Activated naive CD8-positive, alpha-beta T cell (primary cell): ENCODE data around the gene GDPD5.
A peak's percentile ranks its signal among the peaks of the same experiment; 100 is the strongest.

Experiments
- H3K27ac Mint-ChIP-seq: one replicate; pipeline ENCODE4 v1.8.0; 2021; ENCODE audit warnings: mixed read lengths
- H3K27me3 Mint-ChIP-seq: one replicate; pipeline ENCODE4 v1.8.0; 2021; ENCODE audit warnings: mixed read lengths
- H3K36me3 Mint-ChIP-seq: one replicate; pipeline ENCODE4 v1.8.0; 2021; ENCODE audit warnings: mixed read lengths
- H3K4me1 Mint-ChIP-seq: one replicate; pipeline ENCODE4 v1.8.0; 2021; ENCODE audit warnings: low read depth, mixed read lengths
- H3K4me3 Mint-ChIP-seq: one replicate; pipeline ENCODE4 v1.8.0; 2021; ENCODE audit warnings: mild to moderate bottlenecking, mixed read lengths
- H3K9me3 Mint-ChIP-seq: one replicate; pipeline ENCODE4 v1.8.0; 2021; ENCODE audit warnings: low read depth, mixed read lengths

The GDPD5 gene, protein sequence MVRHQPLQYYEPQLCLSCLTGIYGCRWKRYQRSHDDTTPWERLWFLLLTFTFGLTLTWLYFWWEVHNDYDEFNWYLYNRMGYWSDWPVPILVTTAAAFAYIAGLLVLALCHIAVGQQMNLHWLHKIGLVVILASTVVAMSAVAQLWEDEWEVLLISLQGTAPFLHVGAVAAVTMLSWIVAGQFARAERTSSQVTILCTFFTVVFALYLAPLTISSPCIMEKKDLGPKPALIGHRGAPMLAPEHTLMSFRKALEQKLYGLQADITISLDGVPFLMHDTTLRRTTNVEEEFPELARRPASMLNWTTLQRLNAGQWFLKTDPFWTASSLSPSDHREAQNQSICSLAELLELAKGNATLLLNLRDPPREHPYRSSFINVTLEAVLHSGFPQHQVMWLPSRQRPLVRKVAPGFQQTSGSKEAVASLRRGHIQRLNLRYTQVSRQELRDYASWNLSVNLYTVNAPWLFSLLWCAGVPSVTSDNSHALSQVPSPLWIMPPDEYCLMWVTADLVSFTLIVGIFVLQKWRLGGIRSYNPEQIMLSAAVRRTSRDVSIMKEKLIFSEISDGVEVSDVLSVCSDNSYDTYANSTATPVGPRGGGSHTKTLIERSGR

DNA sequence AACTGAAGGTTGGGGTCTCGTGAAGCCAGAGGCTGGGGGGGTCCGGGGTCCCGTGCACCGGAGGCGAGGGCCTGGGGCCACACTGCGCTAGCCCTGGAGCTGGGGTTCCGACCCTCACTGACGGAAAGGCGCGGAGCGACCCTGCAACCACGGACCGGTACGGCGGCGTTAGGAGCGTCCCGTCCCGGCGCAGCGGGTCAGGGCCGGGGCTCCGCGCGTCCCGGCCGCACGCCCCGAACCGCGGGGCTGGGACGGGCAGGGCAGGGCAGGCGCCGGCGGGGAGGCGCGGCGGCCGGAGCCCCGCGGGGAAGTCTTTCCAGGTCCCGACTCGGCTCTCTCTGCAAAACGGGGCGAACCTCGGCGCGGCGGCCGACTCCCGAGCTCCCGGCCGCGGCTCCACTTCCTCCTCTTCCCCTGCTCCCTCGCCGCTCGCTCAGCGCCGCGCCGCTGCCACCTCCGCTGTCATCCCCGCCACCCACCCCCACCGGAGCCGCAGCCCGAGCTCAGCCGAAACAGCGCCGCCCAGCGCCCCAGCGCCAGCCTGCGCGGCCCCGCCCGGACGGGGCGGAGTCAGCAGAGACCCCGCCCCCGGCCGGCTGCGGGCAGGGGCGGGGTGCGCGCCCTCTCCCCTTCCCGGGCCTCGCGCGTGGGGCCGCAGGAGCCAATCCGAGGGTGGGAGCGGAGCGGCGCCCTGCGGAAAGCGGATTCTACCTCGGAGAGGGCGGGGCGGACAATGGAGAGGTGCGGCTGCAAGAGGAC lies at the start of gene GDPD5:
GDPD5 (minus strand) TSS at position 509 of the 759 bp plus-strand sequence. CDS start 48,206 bp downstream, outside the sequence.
- H3K27me3 Mint-ChIP-seq, result no peaks in the 10 kb centered on the region
- peaks cover 21% of the 10 kb centered on the region for H3K4me1 Mint-ChIP-seq
- peak within 1 kb of the TSS; percentile 82 for H3K4me3 Mint-ChIP-seq
- no peaks in the 10 kb centered on the region for H3K36me3 Mint-ChIP-seq
- peak within 1 kb of the TSS; percentile 22 for H3K27ac Mint-ChIP-seq
- H3K9me3 Mint-ChIP-seq, result no peaks in the 10 kb centered on the region

DNA sequence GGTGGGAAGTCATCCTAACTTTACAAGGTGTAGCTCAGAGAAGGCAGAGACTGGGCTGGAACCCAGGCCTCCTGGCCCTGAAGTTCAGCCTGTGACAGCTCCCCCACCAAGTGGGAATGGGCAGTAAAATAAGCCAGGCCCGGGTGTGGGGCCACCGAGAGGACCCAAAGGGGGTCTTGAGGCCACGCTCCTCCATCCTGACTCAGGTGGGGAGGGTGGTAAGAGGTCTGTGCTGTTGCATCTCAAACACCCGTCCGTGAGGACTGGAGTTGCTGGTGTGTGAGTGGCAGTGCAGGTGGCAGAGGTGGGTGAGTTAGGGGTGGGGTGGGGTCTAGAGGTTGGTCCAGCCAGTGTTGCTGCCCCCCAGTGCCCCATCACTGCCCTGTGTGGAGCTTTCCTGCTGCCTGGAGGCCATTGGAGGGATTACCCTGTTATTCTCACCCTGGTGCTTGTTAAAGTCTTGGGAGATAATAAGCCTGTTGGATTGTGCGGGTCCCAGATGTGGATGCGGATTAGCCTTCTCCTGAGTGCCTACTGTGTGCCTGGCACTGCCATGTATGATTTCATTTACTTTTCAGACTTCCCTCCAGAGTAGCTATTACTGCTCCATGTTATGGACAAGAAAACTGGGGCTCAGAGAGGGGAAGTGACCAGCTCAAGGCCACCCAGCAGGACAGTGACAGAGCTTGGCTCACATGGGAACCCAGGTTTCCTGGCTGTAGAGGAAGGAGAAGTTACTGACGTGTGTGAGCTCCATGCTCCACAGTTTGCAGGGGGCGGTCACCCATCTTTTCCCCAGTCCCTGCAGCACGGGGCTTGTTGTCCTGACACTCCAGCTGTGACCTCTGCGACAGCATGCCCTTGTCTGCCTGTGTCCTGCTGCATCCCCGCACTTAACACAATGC lies 49.2 kb upstream of the GDPD5 start:
- Mint-ChIP-seq H3K4me3 (no peak overlapping the region), H3K36me3 (no peaks in the 10 kb centered on the region), H3K9me3 (no peaks in the 10 kb centered on the region), H3K27ac (no peak overlapping the region), H3K27me3 (peaks cover 2% of the 10 kb centered on the region), H3K4me1 (peaks cover 1% of the 10 kb centered on the region)

DNA sequence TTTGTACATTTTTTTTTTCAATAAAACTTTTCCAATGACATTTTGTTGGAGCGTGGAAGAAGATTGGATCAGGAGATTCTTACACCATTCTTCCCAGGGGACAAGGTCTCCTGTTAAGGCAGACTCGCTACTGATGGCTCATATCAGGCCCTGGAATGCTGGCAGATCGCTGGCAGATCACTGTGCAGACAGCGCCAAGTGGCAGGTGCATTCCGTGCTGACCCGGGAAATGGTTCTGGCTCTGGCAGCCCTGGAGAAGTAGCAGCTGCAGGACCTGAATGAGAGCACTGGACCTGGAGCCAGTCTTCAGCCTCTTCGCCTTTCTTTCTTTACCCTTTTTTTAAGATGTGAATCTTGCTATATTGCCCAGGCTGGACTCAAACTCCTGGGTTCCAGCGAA lies 47.0 kb upstream of the GDPD5 start:
- Mint-ChIP-seq H3K27ac (no peak overlapping the region), H3K4me1 (peaks cover 1% of the 10 kb centered on the region), H3K4me3 (no peak overlapping the region), H3K9me3 (no peaks in the 10 kb centered on the region), H3K27me3 (no peaks in the 10 kb centered on the region), H3K36me3 (peaks cover 2% of the 10 kb centered on the region)

DNA sequence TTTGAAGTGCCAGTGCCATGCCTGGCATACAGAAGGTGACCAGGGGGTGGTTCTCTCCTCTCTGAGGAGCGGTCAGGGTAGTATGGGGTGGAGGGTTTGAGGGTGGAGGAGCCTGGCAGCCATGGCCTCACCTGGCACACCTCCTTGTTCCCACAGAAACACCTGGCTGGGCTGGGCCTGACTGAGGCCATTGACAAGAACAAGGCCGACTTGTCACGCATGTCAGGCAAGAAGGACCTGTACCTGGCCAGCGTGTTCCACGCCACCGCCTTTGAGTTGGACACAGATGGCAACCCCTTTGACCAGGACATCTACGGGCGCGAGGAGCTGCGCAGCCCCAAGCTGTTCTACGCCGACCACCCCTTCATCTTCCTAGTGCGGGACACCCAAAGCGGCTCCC lies 45.9 kb upstream of the GDPD5 start:
- H3K4me3 Mint-ChIP-seq, result no peak overlapping the region
- no peaks in the 10 kb centered on the region for H3K9me3 Mint-ChIP-seq
- H3K27me3 Mint-ChIP-seq, result no peaks in the 10 kb centered on the region
- peaks cover 1% of the 10 kb centered on the region for H3K4me1 Mint-ChIP-seq
- H3K27ac Mint-ChIP-seq, result no peak overlapping the region
- peaks cover 2% of the 10 kb centered on the region for H3K36me3 Mint-ChIP-seq

DNA sequence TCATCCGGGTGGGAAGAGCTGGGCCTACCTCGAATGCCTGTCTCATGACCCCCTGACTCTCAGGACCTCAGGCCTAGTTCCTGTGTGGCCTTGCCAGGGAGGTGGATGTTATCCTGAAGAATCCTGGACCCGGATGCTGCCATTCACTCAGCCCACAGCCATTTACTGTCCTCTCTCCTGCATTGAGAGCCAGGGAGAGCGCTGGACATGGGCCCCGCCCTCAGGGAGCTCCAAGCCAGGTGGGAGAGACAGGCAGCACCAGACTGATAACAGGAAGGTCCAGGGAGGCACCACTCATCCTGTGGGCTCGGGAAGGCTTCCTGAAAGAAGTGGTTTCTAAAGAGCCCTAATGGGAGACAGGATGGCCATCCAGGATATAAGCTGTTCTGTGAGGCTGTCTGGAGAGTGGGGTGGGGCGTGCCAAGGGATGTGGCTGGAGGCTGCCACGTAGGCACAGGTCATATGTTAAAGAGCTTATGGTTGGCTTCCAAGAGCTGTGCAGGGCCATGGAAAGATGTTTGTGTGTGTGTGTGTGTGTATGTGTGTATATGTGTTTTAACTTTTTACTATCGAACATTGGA lies 44.9 kb upstream of the GDPD5 start:
- H3K9me3 Mint-ChIP-seq, result no peaks in the 10 kb centered on the region
- H3K27ac Mint-ChIP-seq, result no peak overlapping the region
- peaks cover 5% of the 10 kb centered on the region for H3K4me1 Mint-ChIP-seq
- H3K4me3 Mint-ChIP-seq, result no peak overlapping the region
- no peaks in the 10 kb centered on the region for H3K27me3 Mint-ChIP-seq
- H3K36me3 Mint-ChIP-seq, result peaks cover 2% of the 10 kb centered on the region

DNA sequence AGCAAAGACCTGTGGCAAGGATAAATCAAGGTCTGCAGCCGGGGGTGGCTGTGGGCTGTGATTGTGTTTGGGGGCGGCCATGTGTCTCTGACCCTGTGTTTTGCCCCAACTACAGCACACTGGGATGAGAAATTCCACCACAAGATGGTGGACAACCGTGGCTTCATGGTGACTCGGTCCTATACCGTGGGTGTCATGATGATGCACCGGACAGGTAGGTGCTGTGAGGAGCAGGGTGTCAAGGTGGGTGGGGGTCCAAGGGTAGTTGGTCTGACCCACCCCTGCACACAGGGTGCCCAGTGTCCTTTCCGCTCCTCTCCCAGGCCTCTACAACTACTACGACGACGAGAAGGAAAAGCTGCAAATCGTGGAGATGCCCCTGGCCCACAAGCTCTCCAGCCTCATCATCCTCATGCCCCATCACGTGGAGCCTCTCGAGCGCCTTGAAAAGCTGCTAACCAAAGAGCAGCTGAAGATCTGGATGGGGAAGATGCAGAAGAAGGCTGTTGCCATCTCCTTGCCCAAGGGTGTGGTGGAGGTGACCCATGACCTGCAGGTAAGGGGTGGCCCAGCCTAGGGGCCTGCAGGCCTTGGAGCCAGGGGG lies 43.0 kb upstream of the GDPD5 start:
- peaks cover 2% of the 10 kb centered on the region for H3K36me3 Mint-ChIP-seq
- H3K4me3 Mint-ChIP-seq, result no peak overlapping the region
- H3K27ac Mint-ChIP-seq, result no peak overlapping the region
- no peaks in the 10 kb centered on the region for H3K27me3 Mint-ChIP-seq
- H3K9me3 Mint-ChIP-seq, result no peaks in the 10 kb centered on the region
- peaks cover 21% of the 10 kb centered on the region for H3K4me1 Mint-ChIP-seq

DNA sequence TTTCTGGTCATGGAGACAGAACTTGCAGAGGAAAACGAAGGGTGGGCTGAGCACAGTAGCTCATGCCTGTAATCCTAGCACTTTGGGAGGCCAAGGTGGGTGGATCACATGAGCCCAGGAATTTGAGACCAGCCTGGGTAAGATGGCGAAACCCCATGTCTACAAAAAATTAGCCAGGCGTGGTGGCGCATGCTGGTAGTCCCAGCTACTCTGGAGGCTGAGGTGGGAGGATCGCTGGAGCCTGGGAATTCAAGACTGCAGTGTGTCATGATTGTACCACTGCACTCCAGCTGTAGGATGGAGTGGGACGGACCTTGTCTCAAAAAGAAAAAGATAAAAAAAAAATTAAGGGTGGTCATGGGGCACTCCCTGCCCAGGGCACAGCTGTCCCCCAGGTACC lies 42.2 kb upstream of the GDPD5 start:
- H3K36me3 Mint-ChIP-seq, result peaks cover 2% of the 10 kb centered on the region
- H3K9me3 Mint-ChIP-seq, result no peaks in the 10 kb centered on the region
- H3K27ac Mint-ChIP-seq, result no peak overlapping the region
- H3K4me3 Mint-ChIP-seq, result no peak overlapping the region
- no peaks in the 10 kb centered on the region for H3K27me3 Mint-ChIP-seq
- H3K4me1 Mint-ChIP-seq, result peaks cover 27% of the 10 kb centered on the region

DNA sequence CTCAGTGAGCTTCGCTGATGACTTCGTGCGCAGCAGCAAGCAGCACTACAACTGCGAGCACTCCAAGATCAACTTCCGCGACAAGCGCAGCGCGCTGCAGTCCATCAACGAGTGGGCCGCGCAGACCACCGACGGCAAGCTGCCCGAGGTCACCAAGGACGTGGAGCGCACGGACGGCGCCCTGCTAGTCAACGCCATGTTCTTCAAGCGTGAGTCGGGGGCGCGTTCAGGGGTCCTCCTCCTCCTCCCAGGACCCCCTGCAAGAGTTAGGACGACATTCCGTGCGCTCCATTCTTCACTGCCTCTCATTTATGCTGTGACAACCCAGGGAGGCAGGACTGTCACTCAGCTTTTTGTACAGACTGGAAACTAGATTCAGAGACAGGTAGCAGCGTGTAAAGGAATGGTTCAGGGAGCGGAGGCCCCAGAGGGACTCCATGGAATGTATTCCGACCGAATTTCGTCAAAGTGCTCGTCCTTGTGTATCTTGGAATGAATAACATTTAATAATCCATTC lies 41.1 kb upstream of the GDPD5 start:
- H3K27me3 Mint-ChIP-seq, result no peaks in the 10 kb centered on the region
- H3K9me3 Mint-ChIP-seq, result no peaks in the 10 kb centered on the region
- H3K4me3 Mint-ChIP-seq, result no peak overlapping the region
- H3K36me3 Mint-ChIP-seq, result peaks cover 2% of the 10 kb centered on the region
- no peak overlapping the region for H3K27ac Mint-ChIP-seq
- peaks cover 36% of the 10 kb centered on the region for H3K4me1 Mint-ChIP-seq

DNA sequence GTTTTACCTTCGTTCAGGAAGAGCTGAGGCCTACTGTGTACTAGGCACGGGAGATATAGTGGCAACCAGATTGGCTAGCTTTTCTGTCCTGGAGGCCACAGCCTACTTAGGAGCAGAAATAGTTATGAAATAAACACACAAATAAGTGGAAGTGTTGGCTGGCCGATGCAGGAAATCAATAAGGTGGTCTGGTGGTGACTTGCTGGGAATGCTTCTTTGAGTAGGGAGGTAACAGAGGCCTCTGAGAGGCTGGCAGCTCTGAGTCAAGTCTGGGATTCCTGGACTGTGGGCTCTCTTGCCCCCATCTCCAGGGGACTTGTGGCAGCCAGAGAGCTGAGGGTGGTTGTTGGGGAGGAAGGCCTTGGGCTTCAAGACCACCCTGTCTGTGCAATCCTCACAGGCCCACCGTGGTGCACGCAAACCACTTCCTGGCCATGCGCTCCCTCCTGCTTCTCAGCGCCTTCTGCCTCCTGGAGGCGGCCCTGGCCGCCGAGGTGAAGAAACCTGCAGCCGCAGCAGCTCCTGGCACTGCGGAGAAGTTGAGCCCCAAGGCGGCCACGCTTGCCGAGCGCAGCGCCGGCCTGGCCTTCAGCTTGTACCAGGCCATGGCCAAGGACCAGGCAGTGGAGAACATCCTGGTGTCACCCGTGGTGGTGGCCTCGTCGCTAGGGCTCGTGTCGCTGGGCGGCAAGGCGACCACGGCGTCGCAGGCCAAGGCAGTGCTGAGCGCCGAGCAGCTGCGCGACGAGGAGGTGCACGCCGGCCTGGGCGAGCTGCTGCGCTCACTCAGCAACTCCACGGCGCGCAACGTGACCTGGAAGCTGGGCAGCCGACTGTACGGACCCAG lies 40.4 kb upstream of the GDPD5 start:
- peaks cover 2% of the 10 kb centered on the region for H3K36me3 Mint-ChIP-seq
- no peaks in the 10 kb centered on the region for H3K9me3 Mint-ChIP-seq
- H3K27ac Mint-ChIP-seq, result no peak overlapping the region
- H3K4me3 Mint-ChIP-seq, result peak overlapping the region; percentile 35
- peaks cover 41% of the 10 kb centered on the region for H3K4me1 Mint-ChIP-seq
- H3K27me3 Mint-ChIP-seq, result no peaks in the 10 kb centered on the region

DNA sequence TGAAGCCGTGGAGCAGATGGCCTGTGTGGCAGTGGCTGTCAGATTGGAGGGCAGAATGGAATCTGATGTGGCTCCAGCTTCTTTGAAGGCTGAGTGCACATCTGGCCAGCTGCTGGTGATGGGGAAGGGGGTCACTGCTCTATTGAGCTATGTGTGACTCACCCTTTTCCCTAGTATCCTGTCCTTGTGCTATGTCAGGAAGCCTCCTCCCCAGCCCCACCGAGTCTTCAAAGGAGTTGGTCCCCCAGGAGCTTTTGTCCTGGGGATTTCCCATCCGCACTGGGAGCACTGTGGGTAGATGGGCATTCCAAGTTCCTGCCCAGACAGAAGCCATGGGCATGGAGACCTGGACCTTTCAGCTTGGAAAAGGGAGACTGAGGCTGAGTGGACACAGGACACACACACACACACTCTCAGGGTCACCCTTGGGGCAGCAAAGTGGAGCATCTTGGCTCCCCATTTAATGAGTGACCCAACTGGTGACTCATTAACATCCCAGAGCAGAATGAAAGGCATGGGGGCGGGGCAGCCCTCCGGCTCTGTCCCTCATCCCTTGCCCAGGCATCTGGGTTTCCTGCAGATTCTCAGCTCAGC lies 39.6 kb upstream of the GDPD5 start:
- H3K9me3 Mint-ChIP-seq, result no peaks in the 10 kb centered on the region
- H3K4me3 Mint-ChIP-seq, result peak overlapping the region; percentile 35
- peaks cover 43% of the 10 kb centered on the region for H3K4me1 Mint-ChIP-seq
- H3K27me3 Mint-ChIP-seq, result no peaks in the 10 kb centered on the region
- H3K36me3 Mint-ChIP-seq, result peaks cover 2% of the 10 kb centered on the region
- H3K27ac Mint-ChIP-seq, result no peak overlapping the region

DNA sequence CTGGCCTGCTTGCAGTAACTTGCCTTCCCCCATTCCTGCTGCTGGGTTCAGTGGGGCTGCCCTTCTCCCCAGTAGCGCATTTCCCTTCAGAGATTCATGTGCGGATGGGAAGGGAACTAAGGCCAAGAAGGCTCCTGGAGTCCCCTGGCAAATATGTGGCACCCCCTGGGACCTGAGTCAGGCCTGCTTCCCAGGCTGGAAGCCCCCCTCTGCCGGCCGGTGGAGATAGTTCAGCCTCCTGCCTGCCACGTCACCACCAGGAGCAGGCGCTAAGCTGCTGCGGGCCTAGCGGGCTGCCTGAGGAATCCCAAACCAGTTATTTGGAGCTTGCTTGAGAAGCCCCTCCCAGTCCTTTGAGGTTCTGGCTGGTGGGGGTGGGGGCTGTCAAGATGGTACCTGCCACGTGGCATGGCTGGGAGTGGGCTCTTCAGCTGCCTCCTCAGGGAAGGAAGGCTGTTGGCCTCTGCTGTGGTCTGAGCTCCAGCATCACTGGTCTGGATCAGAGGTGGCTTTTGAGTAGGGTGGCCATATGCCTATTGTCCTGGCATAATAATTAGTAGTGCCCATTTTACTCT lies 38.3 kb upstream of the GDPD5 start:
- Mint-ChIP-seq H3K4me1 (peaks cover 43% of the 10 kb centered on the region), H3K27ac (peak overlapping the region; percentile 65), H3K4me3 (peak overlapping the region; percentile 94), H3K9me3 (no peaks in the 10 kb centered on the region), H3K36me3 (peaks cover 2% of the 10 kb centered on the region), H3K27me3 (no peaks in the 10 kb centered on the region)

DNA sequence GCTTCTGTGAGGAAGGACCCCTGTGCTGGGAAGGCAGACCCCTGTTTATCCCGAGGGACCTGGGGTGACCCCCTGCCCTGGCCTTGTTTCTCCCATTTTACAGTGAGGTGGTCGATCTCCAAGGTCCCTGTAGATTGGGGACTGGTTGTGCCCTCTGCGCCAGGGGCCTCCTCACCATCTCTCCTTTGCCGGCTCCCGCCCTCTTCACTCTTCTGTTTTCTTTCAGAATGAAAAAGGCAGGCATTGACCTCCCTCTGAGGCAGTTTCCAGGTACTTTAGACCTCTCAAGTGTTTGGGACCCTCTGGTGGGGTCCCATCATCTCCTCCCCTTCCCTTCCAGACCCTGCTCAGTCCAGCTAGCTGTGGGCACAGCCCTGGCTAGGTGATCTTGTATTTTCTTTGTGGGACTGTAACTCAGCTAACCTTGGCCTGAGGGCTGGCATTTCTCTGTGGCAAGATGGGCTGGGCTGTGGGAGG lies 37.8 kb upstream of the GDPD5 start:
- peak overlapping the region; percentile 92 for H3K27ac Mint-ChIP-seq
- no peaks in the 10 kb centered on the region for H3K36me3 Mint-ChIP-seq
- no peaks in the 10 kb centered on the region for H3K27me3 Mint-ChIP-seq
- H3K4me3 Mint-ChIP-seq, result peak overlapping the region; percentile 94
- H3K4me1 Mint-ChIP-seq, result peaks cover 43% of the 10 kb centered on the region
- H3K9me3 Mint-ChIP-seq, result no peaks in the 10 kb centered on the region
